Keratinocyte (primary cell): ENCODE results near the gene BRPF1. TPM values are rescaled to one million over a fixed set of nuclear protein-coding genes. Genes with fewer than 3 reads are reported as not detected.

ENCODE experiments used
- DNase-seq: peaks from one replicate; pipeline ENCODE4 v3.0.0-alpha.2; 2011; ENCODE audit warnings: low read depth, missing footprints, low spot score
- FAIRE-seq: peaks from 2 replicates; lab custom pipeline; 2011; peaks lifted over from hg19 to GRCh38; lab: Jason Lieb, UNC
- H2AFZ ChIP-seq: 2 replicates; pipeline ENCODE4 v1.6.0; 2012; ENCODE audit warnings: low read length, control low read depth, inconsistent platforms; ENCODE audit not compliant: control insufficient read depth
- H3K27ac ChIP-seq: 2 replicates; pipeline ENCODE4 v1.5.1; 2011; ENCODE audit warnings: low read length; ENCODE audit not compliant: control insufficient read depth, insufficient read depth
- H3K27me3 ChIP-seq: 3 replicates; pipeline ENCODE4 v1.6.0; 2011; ENCODE audit warnings: low read length; ENCODE audit not compliant: control insufficient read depth, insufficient read depth; ENCODE audit errors: extremely low read depth
- H3K36me3 ChIP-seq, 2 experiments: 2 replicates in 1 of 2; 3 replicates in 1 of 2; pipeline ENCODE4 v1.5.1; 2011; ENCODE audit warnings: low read length in 2 of 2, mild to moderate bottlenecking in 1 of 2; ENCODE audit not compliant: control insufficient read depth in 2 of 2, insufficient read depth in 2 of 2; ENCODE audit errors: extremely low read depth in 1 of 2
- H3K4me1 ChIP-seq: 3 replicates; pipeline ENCODE4 v1.5.1; 2011; ENCODE audit warnings: low read length; ENCODE audit not compliant: control insufficient read depth, insufficient read depth; ENCODE audit errors: extremely low read depth
- H3K4me2 ChIP-seq: 3 replicates; pipeline ENCODE4 v1.6.0; 2011; ENCODE audit warnings: low read depth, low read length; ENCODE audit not compliant: control insufficient read depth, insufficient read depth; ENCODE audit errors: extremely low read depth
- H3K4me3 ChIP-seq, 3 experiments: fragments of 200-600 bp in 1 of 3; sonication (generic) in 1 of 3; 2 replicates in 2 of 3; 3 replicates in 1 of 3; pipeline ENCODE4 v1.5.1; 2011 to 2016; ENCODE audit warnings: low read length in 3 of 3, mild to moderate bottlenecking in 3 of 3, control low read depth in 2 of 3, inconsistent platforms in 1 of 3, low read depth in 1 of 3, mixed read lengths in 1 of 3, mixed run types in 1 of 3, moderate library complexity in 1 of 3; ENCODE audit not compliant: control insufficient read depth in 2 of 3, insufficient read depth in 2 of 3; ENCODE audit errors: extremely low read depth in 1 of 3
- H3K79me2 ChIP-seq: 2 replicates; pipeline ENCODE4 v1.6.0; 2012; ENCODE audit warnings: low read length; ENCODE audit not compliant: control insufficient read depth, insufficient read depth
- H3K9ac ChIP-seq: 3 replicates; pipeline ENCODE4 v1.6.0; 2011; ENCODE audit warnings: low read length; ENCODE audit not compliant: control insufficient read depth, insufficient read depth; ENCODE audit errors: extremely low read depth
- H3K9me1 ChIP-seq: 3 replicates; pipeline ENCODE4 v1.6.0; 2011; ENCODE audit warnings: low read length; ENCODE audit not compliant: control insufficient read depth, insufficient read depth; ENCODE audit errors: extremely low read depth
- H3K9me3 ChIP-seq: 2 replicates; pipeline ENCODE4 v1.5.1; 2012; ENCODE audit warnings: low read depth, low read length; ENCODE audit not compliant: control insufficient read depth
- H4K20me1 ChIP-seq: 3 replicates; pipeline ENCODE4 v1.6.0; 2011; ENCODE audit warnings: low read length; ENCODE audit not compliant: control insufficient read depth, insufficient read depth; ENCODE audit errors: extremely low read depth
- EZH2 ChIP-seq: IDR thresholded peaks from one replicate; pipeline ENCODE4 v1.6.1; 2012; ENCODE audit warnings: inconsistent platforms, mild to moderate bottlenecking, low read length, moderate library complexity
- dilution Hi-C: fragments of 300-500 bp; cut with MboI; formaldehyde crosslinking; loops from one replicate; pipeline ENCODE4 v1.7.0; 2020; ENCODE audit warnings: low sequenced_read_pairs; ENCODE audit not compliant: extremely low pct_ligation_motif_present
- polyA plus RNA-seq, 5 experiments: library from polyadenylated mRNA; depleted of rRNA in 3 of 5; stranded (reverse) in 3 of 5; stranded (forward) in 1 of 5; unstranded in 1 of 5; fragments of >200 nt; gene quantifications; 1 replicate in 1 of 5; 2 replicates in 3 of 5; 3 replicates in 1 of 5; pipeline versions ENCODE4 v1.2.1 to v1.2.3, GENCODE V29; 2011 to 2012; ENCODE audit warnings: missing spikeins in 2 of 5, low read depth in 1 of 5, low replicate concordance in 1 of 5
- TF ChIP-seq, protein P1 (sequence below), 3 experiments: IDR thresholded peaks in 1 of 3; conservative IDR thresholded peaks in 1 of 3; optimal IDR thresholded peaks in 1 of 3; 2 replicates in 2 of 3; 3 replicates in 1 of 3; pipeline versions ENCODE3 to v1.5.1; 2011; ENCODE audit warnings: low read length in 3 of 3, mild to moderate bottlenecking in 3 of 3, moderate library complexity in 2 of 3, control low read depth in 1 of 3, inconsistent platforms in 1 of 3; ENCODE audit not compliant: insufficient read depth in 2 of 3; ENCODE audit errors: extremely low read depth in 1 of 3

Gene BRPF1
- polyA plus RNA-seq, 1 donor (not counting 4 experiments of a cell fraction or from before 2014, with no cell fraction given) = 8.0 TPM

DNA sequence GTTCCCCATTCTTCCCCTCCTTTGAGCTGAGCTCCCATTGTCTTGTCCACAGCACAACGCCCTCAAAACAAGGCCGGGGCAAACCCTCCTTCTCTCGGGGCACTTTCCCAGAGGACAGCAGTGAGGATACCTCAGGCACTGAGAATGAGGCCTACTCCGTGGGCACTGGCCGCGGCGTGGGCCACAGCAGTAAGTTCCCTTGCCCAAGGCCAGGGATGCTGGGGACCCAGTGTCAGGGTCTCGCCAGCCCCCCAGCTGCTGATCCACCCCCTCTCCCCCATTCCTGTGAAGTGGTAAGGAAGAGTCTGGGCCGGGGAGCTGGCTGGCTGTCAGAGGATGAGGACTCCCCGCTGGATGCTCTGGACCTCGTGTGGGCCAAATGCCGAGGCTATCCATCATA, 14.0 kb downstream of the BRPF1 start:
- Histone ChIP-seq H3K9me3 (no peaks in the 10 kb centered on the region), H3K9ac (no peak overlapping the region), H3K4me1 (peaks cover 9% of the 10 kb centered on the region), H3K4me3 (no peak overlapping the region), H3K9me1 (no peaks in the 10 kb centered on the region), H3K79me2 (no peaks in the 10 kb centered on the region), H3K27me3 (no peaks in the 10 kb centered on the region), H2AFZ (no peak overlapping the region), H3K4me2 (no peak overlapping the region), H3K36me3 (peaks cover 47 to 53% of the 10 kb centered on the region in 2 experiments), H3K27ac (no peak overlapping the region), H4K20me1 (no peaks in the 10 kb centered on the region)
- dilution Hi-C loops = no loop called here
- TF ChIP-seq, protein P1, sequence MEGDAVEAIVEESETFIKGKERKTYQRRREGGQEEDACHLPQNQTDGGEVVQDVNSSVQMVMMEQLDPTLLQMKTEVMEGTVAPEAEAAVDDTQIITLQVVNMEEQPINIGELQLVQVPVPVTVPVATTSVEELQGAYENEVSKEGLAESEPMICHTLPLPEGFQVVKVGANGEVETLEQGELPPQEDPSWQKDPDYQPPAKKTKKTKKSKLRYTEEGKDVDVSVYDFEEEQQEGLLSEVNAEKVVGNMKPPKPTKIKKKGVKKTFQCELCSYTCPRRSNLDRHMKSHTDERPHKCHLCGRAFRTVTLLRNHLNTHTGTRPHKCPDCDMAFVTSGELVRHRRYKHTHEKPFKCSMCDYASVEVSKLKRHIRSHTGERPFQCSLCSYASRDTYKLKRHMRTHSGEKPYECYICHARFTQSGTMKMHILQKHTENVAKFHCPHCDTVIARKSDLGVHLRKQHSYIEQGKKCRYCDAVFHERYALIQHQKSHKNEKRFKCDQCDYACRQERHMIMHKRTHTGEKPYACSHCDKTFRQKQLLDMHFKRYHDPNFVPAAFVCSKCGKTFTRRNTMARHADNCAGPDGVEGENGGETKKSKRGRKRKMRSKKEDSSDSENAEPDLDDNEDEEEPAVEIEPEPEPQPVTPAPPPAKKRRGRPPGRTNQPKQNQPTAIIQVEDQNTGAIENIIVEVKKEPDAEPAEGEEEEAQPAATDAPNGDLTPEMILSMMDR (optimal IDR thresholded peaks at IDR 0.05 in 1 of 3, IDR thresholded peaks at IDR 0.05 in 1 of 3, conservative IDR thresholded peaks at IDR 0.05 in 1 of 3; ENCODE audit: extremely low read depth in 1 of 3, insufficient read depth in 2 of 3, low read length in 3 of 3) = no peak
- TF ChIP-seq EZH2 = no peak
- FAIRE-seq = no peak
- DNase-seq = no peak

DNA sequence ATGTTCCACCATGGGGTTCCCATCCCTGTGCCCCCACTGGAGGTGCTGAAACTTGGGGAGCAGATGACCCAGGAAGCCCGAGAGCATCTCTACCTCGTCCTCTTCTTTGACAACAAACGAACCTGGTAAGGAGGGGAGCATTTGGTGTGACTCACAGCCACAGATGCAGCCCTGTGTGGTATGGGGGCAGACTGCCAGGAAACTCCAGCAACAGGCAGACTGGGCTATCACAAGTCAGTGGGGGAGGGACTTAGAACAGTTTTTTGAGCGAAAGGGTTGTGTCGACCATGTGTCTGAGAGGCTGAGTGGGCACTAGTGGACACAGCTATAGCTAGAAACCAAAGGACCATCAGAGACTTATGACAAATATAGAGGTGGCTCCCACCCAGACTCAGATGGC, 14.8 kb downstream of the BRPF1 start:
- H3K4me3 ChIP-seq = no peak overlapping the region
- no peaks in the 10 kb centered on the region for H3K9me3 ChIP-seq
- TF ChIP-seq EZH2 = no peak
- TF ChIP-seq, protein P1 (optimal IDR thresholded peaks at IDR 0.05 in 1 of 3, IDR thresholded peaks at IDR 0.05 in 1 of 3, conservative IDR thresholded peaks at IDR 0.05 in 1 of 3; ENCODE audit: extremely low read depth in 1 of 3, insufficient read depth in 2 of 3, low read length in 3 of 3) = no peak
- peaks cover 4% of the 10 kb centered on the region for H3K79me2 ChIP-seq
- no peak overlapping the region for H3K4me2 ChIP-seq
- peaks cover 14% of the 10 kb centered on the region for H3K4me1 ChIP-seq
- peaks cover 42 to 47% of the 10 kb centered on the region in 2 experiments for H3K36me3 ChIP-seq
- no peak overlapping the region for H3K27ac ChIP-seq
- H3K27me3 ChIP-seq = no peaks in the 10 kb centered on the region
- dilution Hi-C loops = no loop called here
- H4K20me1 ChIP-seq = no peaks in the 10 kb centered on the region
- no peaks in the 10 kb centered on the region for H3K9me1 ChIP-seq
- FAIRE-seq = no peak
- no peak overlapping the region for H3K9ac ChIP-seq
- DNase-seq = no peak
- no peak overlapping the region for H2AFZ ChIP-seq
